SH-SY5Y (cell line): ENCODE data around the gene KCNJ4.

Source experiments
- GATA2 ChIP-seq: IDR thresholded peaks from 2 replicates; pipeline ENCODE4 v1.6.1; 2011; ENCODE audit warnings: mild to moderate bottlenecking, low read depth, low read length
- GATA3 ChIP-seq: IDR thresholded peaks from 2 replicates; pipeline ENCODE4 v1.6.1; 2011; ENCODE audit warnings: low read depth, mild to moderate bottlenecking, low read length, moderate library complexity

DNA sequence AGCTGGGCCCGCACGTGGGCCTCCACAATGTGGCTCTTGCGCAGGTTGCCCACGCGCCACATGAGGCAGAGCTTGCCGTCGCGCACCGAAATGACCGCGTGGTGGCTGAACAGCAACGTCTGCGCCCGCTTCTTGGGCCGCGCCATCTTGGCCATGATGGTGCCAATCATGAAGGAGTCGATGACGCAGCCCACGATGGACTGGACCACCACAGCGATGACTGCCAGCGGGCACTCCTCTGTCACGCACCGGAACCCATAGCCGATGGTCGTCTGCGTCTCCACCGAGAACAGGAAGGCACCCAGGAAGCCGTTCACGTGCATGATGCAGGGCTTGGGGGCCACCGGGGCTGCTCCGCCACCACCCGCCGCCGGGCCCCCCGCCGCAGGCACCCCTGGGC lies 27.5 kb downstream of the KCNJ4 start:
- TF ChIP-seq GATA2 (no peak), GATA3 (no peak)
